HCT116 (cell line): ENCODE results near the gene SCFD1. TPM values are rescaled to one million over a fixed set of nuclear protein-coding genes. Genes with fewer than 3 reads are reported as not detected.

Experiments used
- ATAC-seq: fragments of 200-7000 bp; cut with Tn5 transposase; 2 replicates; pipeline ENCODE4 v1.9.1; 2020; ENCODE audit warnings: mild to moderate bottlenecking, moderate library complexity
- BruUV-seq: library from RNA; stranded (reverse); fragments of 400-500 nt; replicated peaks from 2 replicates; lab custom pipeline; 2021; lab: Mats Ljungman, UMichigan
- CTCF ChIA-PET: fragments of 300-600 bp; sonication (Branson Sonifier 250); formaldehyde crosslinking; loops from one replicate; lab custom pipeline; 2021; ENCODE audit warnings: antibody characterized with exemption; lab: Charles Lee
- POLR2A ChIA-PET: fragments of 300-600, 350-600 bp; sonication (Branson Sonifier 250); formaldehyde crosslinking; loops from one replicate; lab custom pipeline; 2021; ENCODE audit warnings: antibody characterized with exemption; lab: Charles Lee
- RAD21 ChIA-PET, 2 experiments: fragments of 300-600 bp; sonication (Branson Sonifier 250); formaldehyde crosslinking; loops; one replicate each; lab custom pipeline; 2023; ENCODE audit warnings: low total read pairs in 2 of 2; ENCODE audit not compliant: uncharacterized antibody in 2 of 2, unreplicated experiment in 2 of 2, low non-redundant PET in 1 of 2; lab: Charles Lee
- DNase-seq: peaks from one replicate; pipeline ENCODE4 v3.0.0-alpha.2; 2010; ENCODE audit warnings: low read depth, low spot score
- H2AFZ ChIP-seq: fragments of 200-600 bp; shearing (Covaris generic), sonication (generic); 2 replicates; pipeline ENCODE4 v1.6.1; 2017; ENCODE audit warnings: low read depth, mixed run types, mixed read lengths, antibody characterized with exemption, low read length; ENCODE audit not compliant: poor library complexity, severe bottlenecking
- H3K27ac ChIP-seq: 2 replicates; pipeline ENCODE4 v1.5.1; 2012; ENCODE audit warnings: low read depth, low read length
- H3K27me3 ChIP-seq: fragments of 200-600 bp; sonication (generic); 2 replicates; pipeline ENCODE4 v1.6.1; 2016; ENCODE audit warnings: mixed run types, low read length, mixed read lengths; ENCODE audit not compliant: insufficient read depth
- H3K36me3 ChIP-seq, 2 experiments: fragments of 200-500 bp in 1 of 2; fragments of 200-600 bp in 1 of 2; sonication (Bioruptor generic) in 1 of 2; sonication (generic) in 1 of 2; 2 replicates each; pipeline versions ENCODE4 v1.5.1 to v1.6.1; 2014 to 2016; ENCODE audit warnings: low read length in 2 of 2, inconsistent platforms in 1 of 2, mixed read lengths in 1 of 2, mixed run types in 1 of 2; ENCODE audit not compliant: insufficient read depth in 2 of 2, control insufficient read depth in 1 of 2
- H3K4me1 ChIP-seq, 2 experiments: fragments of 200-600 bp in 1 of 2; sonication (generic) in 1 of 2; 2 replicates each; pipeline versions ENCODE4 v1.5.1 to v1.6.1; 2012 to 2017; ENCODE audit warnings: low read length in 2 of 2, inconsistent platforms in 1 of 2, mild to moderate bottlenecking in 1 of 2, mixed read lengths in 1 of 2, mixed run types in 1 of 2, moderate library complexity in 1 of 2; ENCODE audit not compliant: insufficient read depth in 2 of 2, control insufficient read depth in 1 of 2
- H3K4me2 ChIP-seq: fragments of 200-600 bp; sonication (generic); 2 replicates; pipeline ENCODE4 v1.6.1; 2017; ENCODE audit warnings: mixed run types, low read length, mixed read lengths
- H3K4me3 ChIP-seq, 2 experiments: fragments of 200-600 bp in 1 of 2; sonication (generic) in 1 of 2; replicated peaks in 1 of 2; 2 replicates each; pipeline ENCODE4 v1.5.1; 2011 to 2016; ENCODE audit warnings: low read length in 2 of 2, control low read depth in 1 of 2, low read depth in 1 of 2, mild to moderate bottlenecking in 1 of 2, mixed read lengths in 1 of 2, mixed run types in 1 of 2
- H3K79me2 ChIP-seq: fragments of 200-600 bp; sonication (generic); 2 replicates; pipeline ENCODE4 v1.6.1; 2017; ENCODE audit warnings: mild to moderate bottlenecking, mixed run types, low read length, moderate library complexity, mixed read lengths; ENCODE audit not compliant: insufficient read depth
- H3K9ac ChIP-seq: fragments of 200-600 bp; sonication (generic); 2 replicates; pipeline ENCODE4 v1.6.1; 2016; ENCODE audit warnings: low read length, mixed read lengths
- H3K9me2 ChIP-seq: fragments of 200-600 bp; sonication (generic), shearing (Covaris generic); 2 replicates; pipeline ENCODE4 v1.6.1; 2017; ENCODE audit warnings: mixed run types, mild to moderate bottlenecking, moderate library complexity; ENCODE audit not compliant: insufficient read depth
- H3K9me3 ChIP-seq, 2 experiments: fragments of 200-500 bp in 1 of 2; fragments of 200-600 bp in 1 of 2; sonication (Bioruptor generic) in 1 of 2; sonication (generic) in 1 of 2; 2 replicates each; pipeline ENCODE4 v1.6.1; 2014 to 2017; ENCODE audit warnings: low read length in 2 of 2, mixed read lengths in 2 of 2, inconsistent platforms in 1 of 2, low read depth in 1 of 2, mild to moderate bottlenecking in 1 of 2, mixed run types in 1 of 2, moderate library complexity in 1 of 2; ENCODE audit not compliant: control insufficient read depth in 1 of 2, insufficient read depth in 1 of 2
- H4K20me1 ChIP-seq: fragments of 200-600 bp; sonication (generic), shearing (Covaris generic); 2 replicates; pipeline ENCODE4 v1.6.1; 2017; ENCODE audit warnings: mixed run types, mild to moderate bottlenecking, moderate library complexity; ENCODE audit not compliant: insufficient read depth
- CBX3 ChIP-seq: IDR thresholded peaks from 2 replicates; pipeline ENCODE4 v1.6.1; 2012; ENCODE audit warnings: low read depth
- ELF1 ChIP-seq: IDR thresholded peaks from 2 replicates; pipeline ENCODE4 v1.6.1; 2012; ENCODE audit warnings: low read depth, borderline replicate concordance
- EZH2phosphoT487 ChIP-seq: fragments of 200-600 bp; IDR thresholded peaks from 2 replicates; pipeline ENCODE4 v1.6.1; 2018; ENCODE audit warnings: antibody characterized with exemption, borderline replicate concordance
- RAD21 ChIP-seq: IDR thresholded peaks from 2 replicates; pipeline ENCODE4 v1.6.1; 2012; ENCODE audit warnings: low read depth, mild to moderate bottlenecking
- SP1 ChIP-seq: IDR thresholded peaks from 2 replicates; pipeline ENCODE4 v1.6.1; 2012; ENCODE audit warnings: low read depth
- TCF7L2 ChIP-seq: IDR thresholded peaks from 2 replicates; pipeline ENCODE4 v1.7.0; 2011; ENCODE audit warnings: borderline replicate concordance, inconsistent platforms; ENCODE audit not compliant: insufficient read depth, insufficient read length; ENCODE audit errors: extremely low read depth
- YY1 ChIP-seq: IDR thresholded peaks from 2 replicates; pipeline ENCODE4 v1.6.1; 2011; ENCODE audit warnings: low read length, low read depth, moderate library complexity, mild to moderate bottlenecking; ENCODE audit not compliant: insufficient replicate concordance; ENCODE audit errors: extremely low read depth
- ZFX ChIP-seq: fragments of 450-650 bp; IDR thresholded peaks from 2 replicates; pipeline ENCODE4 v1.6.1; 2017
- intact Hi-C: fragments of 100-400 bp; cut with micrococcal nuclease; formaldehyde crosslinking; loops from 2 replicates; pipeline ENCODE4 v1.10.0; 2022
- total RNA-seq: library from RNA; stranded (reverse); gene quantifications from one replicate; pipeline ENCODE4 v1.2.1, GENCODE V29; 2021; ENCODE audit not compliant: unreplicated experiment
- TF ChIP-seq, protein P1 (sequence below), 3 experiments: fragments of 200-600 bp in 1 of 3; sonication (generic) in 1 of 3; IDR thresholded peaks in 2 of 3; conservative IDR thresholded peaks in 1 of 3; 2 replicates each; pipeline ENCODE4 v1.5.1; 2012 to 2017; ENCODE audit warnings: low read depth in 2 of 3, low read length in 2 of 3, antibody characterized with exemption in 1 of 3, borderline replicate concordance in 1 of 3, control low read depth in 1 of 3, mild to moderate bottlenecking in 1 of 3, mixed read lengths in 1 of 3, mixed run types in 1 of 3, moderate library complexity in 1 of 3; ENCODE audit not compliant: insufficient read depth in 1 of 3

The SCFD1 gene
- total RNA-seq, 1 experiment from 2014 or later, result 71.1 TPM

DNA sequence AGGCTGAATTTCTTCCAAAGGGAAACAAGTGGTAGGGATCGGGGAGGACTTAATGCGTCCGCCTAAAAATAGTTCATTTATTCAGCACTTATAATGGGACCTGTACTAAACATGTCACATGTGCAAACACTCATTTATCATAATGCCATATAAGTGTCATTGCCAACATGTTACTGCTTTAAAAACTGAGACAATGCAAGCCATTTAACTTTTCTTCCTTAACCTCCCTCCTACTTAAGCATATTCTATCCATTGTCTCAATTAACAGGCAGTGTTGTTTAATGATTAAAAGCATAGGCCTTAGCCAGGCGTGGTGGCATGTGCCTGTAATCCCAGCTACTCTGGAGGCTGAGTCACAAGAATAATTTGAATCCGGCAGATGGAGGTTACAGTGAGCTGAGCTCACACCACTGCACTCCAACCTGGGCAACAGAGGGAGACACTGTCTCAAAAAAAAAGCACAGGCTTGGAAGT is 13.5 kb upstream of the SCFD1 start (continued):
- TF ChIP-seq EZH2phosphoT487 (no peak), YY1 (no peak)

DNA sequence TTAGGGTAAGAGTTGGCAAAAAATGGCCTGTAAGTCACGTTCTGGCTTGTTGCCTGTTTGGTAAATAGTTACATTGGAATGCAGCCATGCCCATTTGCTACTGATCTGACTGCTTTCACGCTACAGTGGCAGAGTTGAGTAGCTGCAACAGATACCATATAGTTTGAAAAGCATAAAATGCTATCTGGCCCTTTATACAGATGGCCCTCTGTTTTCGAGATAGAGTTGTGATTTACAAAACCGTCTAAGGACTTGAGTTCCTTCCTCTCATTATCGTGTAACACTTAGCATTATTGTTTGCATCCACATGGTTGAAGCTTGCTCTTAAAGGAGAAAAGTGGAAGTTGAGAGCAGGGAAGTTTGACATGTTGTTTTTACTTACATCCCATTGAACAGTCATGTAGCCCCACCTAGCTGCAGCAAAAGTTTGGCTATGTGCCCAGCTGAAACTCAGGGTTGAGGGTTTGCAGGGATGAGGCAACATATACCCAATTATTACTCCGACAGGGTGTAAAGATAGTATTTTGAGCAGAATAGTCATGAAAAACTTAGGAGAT is 11.3 kb upstream of the SCFD1 start:
- ATAC-seq (0 out of 2 replicates have a peak, but pooled peaks have one; percentile 36), DNase-seq (peak; percentile 36)
- Histone ChIP-seq H3K9ac (no peak overlapping the region), H3K79me2 (peaks cover 9% of the 10 kb centered on the region; the same call in 1 of the 2 replicates), H3K4me3 (no peak overlapping the region), H4K20me1 (0 out of 2 replicates have a peak, but pooled peaks cover 4% of the 10 kb centered on the region), H3K36me3 (peaks cover 18 to 28% of the 10 kb centered on the region in 2 experiments), H3K9me3 (no peaks in the 10 kb centered on the region), H3K4me2 (no peak overlapping the region), H3K4me1 (peaks cover 4 to 16% of the 10 kb centered on the region in 2 experiments; a peak in 2 of 4 replicates), H3K9me2 (no peaks in the 10 kb centered on the region), H3K27me3 (no peaks in the 10 kb centered on the region), H3K27ac (no peak overlapping the region), H2AFZ (no peak overlapping the region)
- ChIA-PET CTCF (interaction anchor here (1.7 kb wide), 1 partner anchor 235 kb away, joined by 4 read pairs; no protein-coding TSS in a partner anchor), RAD21 (interaction anchor here in 1 of 2 experiments (0.5 kb wide), 1 partner anchor 161 kb away, joined by 3 read pairs; no protein-coding TSS in a partner anchor), POLR2A (interaction anchor here (0.9 kb wide), 1 partner anchor 11 kb away, joined by 3 read pairs; no protein-coding TSS in a partner anchor)
- intact Hi-C loops, result no loop called here
- TF ChIP-seq ZFX, result no peak
- 0 out of 2 replicates have a peak, but pooled peaks have one; percentile 32 for TF ChIP-seq RAD21
- TF ChIP-seq CBX3, result no peak
- no peak for TF ChIP-seq EZH2phosphoT487
- no peak for TF ChIP-seq ELF1
- TF ChIP-seq TCF7L2, result no peak
- TF ChIP-seq, protein P1, sequence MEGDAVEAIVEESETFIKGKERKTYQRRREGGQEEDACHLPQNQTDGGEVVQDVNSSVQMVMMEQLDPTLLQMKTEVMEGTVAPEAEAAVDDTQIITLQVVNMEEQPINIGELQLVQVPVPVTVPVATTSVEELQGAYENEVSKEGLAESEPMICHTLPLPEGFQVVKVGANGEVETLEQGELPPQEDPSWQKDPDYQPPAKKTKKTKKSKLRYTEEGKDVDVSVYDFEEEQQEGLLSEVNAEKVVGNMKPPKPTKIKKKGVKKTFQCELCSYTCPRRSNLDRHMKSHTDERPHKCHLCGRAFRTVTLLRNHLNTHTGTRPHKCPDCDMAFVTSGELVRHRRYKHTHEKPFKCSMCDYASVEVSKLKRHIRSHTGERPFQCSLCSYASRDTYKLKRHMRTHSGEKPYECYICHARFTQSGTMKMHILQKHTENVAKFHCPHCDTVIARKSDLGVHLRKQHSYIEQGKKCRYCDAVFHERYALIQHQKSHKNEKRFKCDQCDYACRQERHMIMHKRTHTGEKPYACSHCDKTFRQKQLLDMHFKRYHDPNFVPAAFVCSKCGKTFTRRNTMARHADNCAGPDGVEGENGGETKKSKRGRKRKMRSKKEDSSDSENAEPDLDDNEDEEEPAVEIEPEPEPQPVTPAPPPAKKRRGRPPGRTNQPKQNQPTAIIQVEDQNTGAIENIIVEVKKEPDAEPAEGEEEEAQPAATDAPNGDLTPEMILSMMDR (IDR thresholded peaks at IDR 0.05 in 2 of 3, conservative IDR thresholded peaks at IDR 0.05 in 1 of 3; ENCODE audit: borderline replicate concordance in 1 of 3, insufficient read depth in 1 of 3, low read depth in 2 of 3, low read length in 2 of 3), result peak in 1 of 3 experiments; percentile 31; a peak in 2 of 6 replicates
- no peak for TF ChIP-seq SP1
- no TSS peak for BruUV-seq
